GM21825 (cell line): ENCODE measurements around the gene DNAI2.
"Not testable (repeated sequence)": the region's sequence is repeated elsewhere in the genome, so short reads cannot be mapped to it uniquely, and the experiment has no call there.

Experiments
- ATAC-seq: cut with Tn5 transposase; IDR thresholded peaks from one replicate; pipeline ENCODE4 v1.9.1; 2021; ENCODE audit warnings: mild to moderate bottlenecking, moderate library complexity; ENCODE audit not compliant: unreplicated experiment

The DNAI2 gene

GRCh38 chr17:74272731-74273201, 1.3 kb upstream of the DNAI2 start:
- ATAC-seq, result no peak

- no peak for ATAC-seq
These were observed 791 bp downstream of the DNAI2 start for GRCh38 chr17:74274709-74275340.

- ATAC-seq, result no peak
These were observed 2.0 kb downstream of the DNAI2 start for GRCh38 chr17:74276051-74276476.

GRCh38 chr17:74276541-74277009, 2.5 kb downstream of the DNAI2 start:
- ATAC-seq, result no peak

GRCh38 chr17:74277935-74278334, 3.9 kb downstream of the DNAI2 start:
- no peak for ATAC-seq

- not testable (repeated sequence) for ATAC-seq
These were observed 5.6 kb downstream of the DNAI2 start for GRCh38 chr17:74279617-74280016.

GRCh38 chr17:74280093-74280513, 6.1 kb downstream of the DNAI2 start:
- peak; percentile 48 for ATAC-seq

DNA sequence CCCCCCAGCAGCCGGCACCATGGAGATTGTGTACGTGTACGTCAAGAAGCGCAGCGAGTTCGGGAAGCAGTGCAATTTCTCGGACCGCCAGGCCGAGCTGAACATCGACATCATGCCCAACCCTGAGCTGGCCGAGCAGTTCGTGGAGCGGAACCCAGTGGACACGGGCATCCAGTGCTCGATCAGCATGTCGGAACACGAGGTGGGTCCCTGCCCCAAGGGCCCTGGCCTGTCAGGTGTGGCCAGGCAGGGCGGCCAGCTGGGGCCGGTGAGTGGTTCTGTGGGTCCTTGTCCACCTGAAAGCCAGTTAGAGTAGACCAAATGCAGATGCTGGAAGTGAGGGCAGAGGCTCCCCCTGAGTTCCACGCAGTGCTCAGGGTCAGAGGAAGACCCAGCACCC, 7.8 kb downstream of the DNAI2 start:
- ATAC-seq, result no peak

- ATAC-seq, result not testable (repeated sequence)
These were observed 8.2 kb downstream of the DNAI2 start for GRCh38 chr17:74282274-74282586.

DNA sequence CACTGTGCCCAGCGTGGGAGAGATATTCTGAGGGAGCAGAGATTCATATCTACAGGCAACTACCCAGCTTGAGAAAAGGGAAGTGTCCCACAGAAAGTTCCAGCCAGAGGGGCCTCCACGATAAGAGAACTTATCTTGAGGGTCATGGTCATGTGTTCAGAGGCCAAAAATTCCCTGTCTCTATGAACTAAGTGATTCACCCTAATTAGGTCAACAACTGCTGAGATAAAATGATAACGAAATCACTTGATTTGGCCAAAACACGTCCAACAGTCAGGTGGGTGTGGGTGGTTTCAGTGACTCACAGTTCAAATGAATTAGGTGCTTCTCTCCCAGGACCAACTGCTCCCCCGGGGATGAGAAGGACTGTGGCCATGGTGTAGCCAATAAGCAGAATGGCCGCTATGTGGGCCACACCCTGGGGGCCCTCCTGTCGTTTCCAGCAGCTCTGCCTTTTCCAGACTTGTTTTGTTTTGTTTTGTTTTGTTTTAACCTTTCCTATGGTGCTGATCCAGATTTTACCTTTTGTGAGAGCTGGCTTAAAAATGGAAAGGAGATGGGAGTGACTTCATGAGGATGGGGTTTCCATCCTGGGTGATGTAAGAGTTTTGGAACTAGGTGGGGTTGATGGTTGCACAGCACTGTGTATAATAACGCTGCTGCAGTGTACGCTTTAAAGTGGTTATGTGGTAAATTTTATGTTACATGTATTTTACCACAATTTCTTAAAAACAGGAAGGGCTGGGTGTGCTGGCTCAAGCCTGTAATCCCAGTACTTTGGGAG, 8.7 kb downstream of the DNAI2 start:
- ATAC-seq, result no peak

- no peak for ATAC-seq
These were observed 9.3 kb downstream of the DNAI2 start for GRCh38 chr17:74283371-74283673.

DNA sequence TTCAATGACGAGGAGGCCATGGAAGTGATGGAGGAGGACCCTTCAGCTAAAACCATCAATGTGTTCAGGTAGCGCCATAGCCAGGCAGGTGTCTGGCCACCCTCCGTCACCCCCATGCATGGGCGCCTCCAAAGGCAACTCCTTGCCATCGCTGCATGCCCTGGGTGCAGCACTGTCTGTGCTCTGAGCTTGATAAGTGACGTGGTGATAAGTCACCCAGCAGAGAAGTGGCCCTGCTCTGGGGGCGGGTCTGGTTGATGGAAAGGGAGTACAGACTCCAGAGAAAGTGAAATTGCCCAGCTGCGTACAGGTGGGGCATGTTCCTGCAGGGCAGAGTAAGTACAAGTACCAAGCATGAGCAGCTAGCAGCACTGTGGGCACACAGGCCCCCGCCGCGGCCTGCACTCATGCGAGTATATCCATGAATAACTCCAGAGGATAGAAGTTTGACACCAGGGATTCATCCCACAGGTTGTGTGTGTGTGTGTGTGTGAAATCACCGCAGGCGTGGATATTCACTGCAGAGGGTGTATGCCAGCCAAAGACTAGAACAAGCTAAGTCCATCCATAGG, 13.1 kb downstream of the DNAI2 start:
- no peak for ATAC-seq

DNA sequence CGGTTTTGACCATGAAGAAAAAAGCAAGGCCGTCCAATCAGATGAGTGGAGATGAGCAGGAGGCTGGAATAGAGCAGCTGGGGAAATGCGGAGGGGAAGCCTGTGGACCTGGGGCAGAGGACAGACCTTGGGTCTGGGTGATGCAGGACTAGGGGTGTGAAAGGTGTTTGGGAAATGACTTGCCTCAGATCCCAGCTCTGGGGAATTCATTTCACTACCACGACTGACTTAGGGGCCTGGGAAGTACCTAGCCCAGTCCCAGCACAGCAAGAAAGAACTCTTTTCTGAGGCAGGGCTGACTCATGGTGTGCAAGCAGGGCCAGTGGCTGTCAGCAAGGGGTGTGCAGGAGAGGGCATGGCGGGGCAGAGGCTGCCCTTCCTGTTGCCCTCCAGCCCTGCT, 14.8 kb downstream of the DNAI2 start:
- peak; percentile 68 for ATAC-seq

- ATAC-seq, result no peak
These were observed 15.7 kb downstream of the DNAI2 start for GRCh38 chr17:74289688-74290087.

GRCh38 chr17:74290340-74290739, 16.3 kb downstream of the DNAI2 start:
- no peak for ATAC-seq

DNA sequence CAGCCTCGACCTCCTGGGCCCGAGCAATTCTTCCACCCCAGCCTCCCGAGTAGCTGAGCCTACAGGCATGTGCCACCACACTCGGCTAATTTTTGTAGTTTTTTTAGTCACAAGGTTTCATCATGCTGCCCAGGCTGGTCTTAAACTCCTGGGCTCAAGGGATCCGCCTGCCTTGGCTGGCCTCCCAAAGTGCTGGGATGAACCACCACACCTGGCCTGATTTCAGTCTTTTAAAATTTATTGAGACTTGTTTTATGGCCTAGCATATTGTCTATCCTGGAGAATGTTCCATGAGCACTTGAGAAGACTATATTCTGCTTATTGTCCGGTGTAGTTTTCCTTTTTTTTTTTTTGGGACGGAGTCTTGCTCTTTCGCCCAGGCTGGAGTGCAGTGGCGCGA, 18.5 kb downstream of the DNAI2 start:
- ATAC-seq, result no peak

GRCh38 chr17:74295625-74296547, 21.9 kb downstream of the DNAI2 start:
- no peak for ATAC-seq

DNA sequence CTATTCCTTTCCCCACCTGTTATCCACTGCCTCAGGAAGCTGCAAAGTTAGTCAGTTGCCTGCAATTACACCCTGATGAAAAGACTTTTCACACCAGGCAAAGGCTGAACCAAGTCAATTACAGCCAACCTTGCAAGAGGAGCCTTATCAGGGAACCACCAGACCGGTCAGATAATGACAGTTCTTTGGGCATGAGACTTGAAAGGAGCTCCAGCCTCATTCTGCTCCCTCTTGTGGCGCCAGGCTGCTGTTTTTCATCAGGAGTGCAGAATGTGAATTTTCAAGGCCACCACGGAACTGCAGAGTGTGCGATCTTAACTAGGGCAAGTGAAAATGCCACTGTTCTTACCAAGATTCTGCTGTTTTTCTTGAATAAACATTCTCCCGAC, 22.5 kb downstream of the DNAI2 start:
- no peak for ATAC-seq

DNA sequence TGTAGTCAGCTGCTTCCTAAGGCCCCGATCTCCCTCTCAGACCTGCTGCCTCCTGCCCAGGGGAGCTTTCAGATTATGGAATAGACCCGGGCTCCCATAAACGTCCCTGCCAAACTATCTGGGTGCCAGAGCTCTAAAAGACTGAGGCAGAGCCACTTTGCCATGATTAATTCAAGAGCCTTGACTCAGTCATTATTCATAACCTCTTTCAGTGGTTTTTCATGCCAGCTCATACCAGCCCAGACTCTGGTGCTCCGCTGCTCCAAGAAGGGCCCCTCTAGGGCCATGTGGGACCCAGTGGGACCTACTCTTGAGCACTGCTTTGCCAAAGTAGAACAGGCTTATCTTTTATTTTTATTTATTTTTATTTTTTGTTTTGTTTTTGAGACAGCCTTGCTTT, 23.9 kb downstream of the DNAI2 start:
- no peak for ATAC-seq

GRCh38 chr17:74298778-74299177, 24.7 kb downstream of the DNAI2 start:
- ATAC-seq, result no peak
